ENCODE results near the gene PDGFD.

PDGFD gene

GRCh38 chr11:104041792-104042191 is 122.2 kb downstream of the PDGFD start:
- no peak overlapping the region for H3K4me3 Mint-ChIP-seq
- no peak for ATAC-seq
- no peak for DNase-seq

GRCh38 chr11:104036995-104037394 is 127.0 kb downstream of the PDGFD start:
- Mint-ChIP-seq H3K4me1 (no peaks in the 10 kb centered on the region), H3K27ac (no peak overlapping the region), H3K9me3 (no peaks in the 10 kb centered on the region), H3K36me3 (ENCODE audit: low read depth) (no peaks in the 10 kb centered on the region), H3K27me3 (peaks cover 2% of the 10 kb centered on the region), H3K4me3 (no peak overlapping the region)
- ATAC-seq, result no peak
- no peak for DNase-seq

More at GRCh38 chr11:104041792-104042191, 122.2 kb downstream of the PDGFD start:
- H3K36me3 Mint-ChIP-seq (ENCODE audit: low read depth), result no peaks in the 10 kb centered on the region
- H3K9me3 Mint-ChIP-seq, result no peaks in the 10 kb centered on the region
- H3K27me3 Mint-ChIP-seq, result peaks cover 2% of the 10 kb centered on the region
- no peaks in the 10 kb centered on the region for H3K4me1 Mint-ChIP-seq
- H3K27ac Mint-ChIP-seq, result no peak overlapping the region

- peaks cover 2% of the 10 kb centered on the region for H3K27me3 Mint-ChIP-seq
- H3K4me3 Mint-ChIP-seq, result no peak within 1 kb of the TSS
- peaks cover 3% of the 10 kb centered on the region for H3K9me3 Mint-ChIP-seq
- DNase-seq (no peak), ATAC-seq (no peak)
- no peaks in the 10 kb centered on the region for H3K4me1 Mint-ChIP-seq
- no peak within 1 kb of the TSS for H3K27ac Mint-ChIP-seq
- H3K36me3 Mint-ChIP-seq (ENCODE audit: low read depth), result no peaks in the 10 kb centered on the region
Measured at GRCh38 chr11:104036588-104036987, 127.4 kb downstream of the PDGFD start, which contains the start of gene DDI1. Gene DDI1 (plus strand): TSS chr11:104036640. CDS start chr11:104036823, 183 bp downstream.

- DNase-seq, result no peak
Measured at GRCh38 chr11:104033561-104033960, 130.4 kb downstream of the PDGFD start.

GRCh38 chr11:104033134-104033533 is 130.8 kb downstream of the PDGFD start:
- peaks cover 4% of the 10 kb centered on the region for H3K9me3 Mint-ChIP-seq
- H3K4me3 Mint-ChIP-seq, result no peak overlapping the region
- H3K36me3 Mint-ChIP-seq (ENCODE audit: low read depth), result no peaks in the 10 kb centered on the region
- H3K27me3 Mint-ChIP-seq, result no peaks in the 10 kb centered on the region
- ATAC-seq, result no peak
- H3K4me1 Mint-ChIP-seq, result no peaks in the 10 kb centered on the region
- no peak overlapping the region for H3K27ac Mint-ChIP-seq
- DNase-seq, result no peak

More at GRCh38 chr11:104033561-104033960, 130.4 kb downstream of the PDGFD start:
- no peak for ATAC-seq
- Mint-ChIP-seq H3K27ac (no peak overlapping the region), H3K36me3 (ENCODE audit: low read depth) (no peaks in the 10 kb centered on the region), H3K4me3 (no peak overlapping the region), H3K27me3 (no peaks in the 10 kb centered on the region), H3K9me3 (peaks cover 4% of the 10 kb centered on the region), H3K4me1 (no peaks in the 10 kb centered on the region)

- DNase-seq, result no peak
Measured at GRCh38 chr11:104028476-104029263, 135.3 kb downstream of the PDGFD start.

GRCh38 chr11:104024572-104024971 is 139.4 kb downstream of the PDGFD start:
- Mint-ChIP-seq H3K4me3 (no peak overlapping the region), H3K9me3 (no peaks in the 10 kb centered on the region), H3K36me3 (ENCODE audit: low read depth) (no peaks in the 10 kb centered on the region), H3K4me1 (no peaks in the 10 kb centered on the region), H3K27ac (no peak overlapping the region), H3K27me3 (no peaks in the 10 kb centered on the region)
- ATAC-seq, result no peak
- DNase-seq, result no peak

More at GRCh38 chr11:104028476-104029263, 135.3 kb downstream of the PDGFD start:
- Mint-ChIP-seq H3K27me3 (no peaks in the 10 kb centered on the region), H3K4me1 (no peaks in the 10 kb centered on the region), H3K4me3 (no peak overlapping the region), H3K27ac (no peak overlapping the region), H3K36me3 (ENCODE audit: low read depth) (no peaks in the 10 kb centered on the region), H3K9me3 (peaks cover 4% of the 10 kb centered on the region)
- no peak for ATAC-seq

GRCh38 chr11:104015649-104016415 is 148.1 kb downstream of the PDGFD start:
- no peaks in the 10 kb centered on the region for H3K9me3 Mint-ChIP-seq
- no peaks in the 10 kb centered on the region for H3K27me3 Mint-ChIP-seq
- DNase-seq, result no peak
- ATAC-seq, result no peak
- H3K4me1 Mint-ChIP-seq, result no peaks in the 10 kb centered on the region
- no peak overlapping the region for H3K27ac Mint-ChIP-seq
- no peaks in the 10 kb centered on the region for H3K36me3 Mint-ChIP-seq (ENCODE audit: low read depth)
- H3K4me3 Mint-ChIP-seq, result no peak overlapping the region

GRCh38 chr11:104011044-104011443 is 152.9 kb downstream of the PDGFD start:
- H3K4me1 Mint-ChIP-seq, result no peaks in the 10 kb centered on the region
- no peaks in the 10 kb centered on the region for H3K27me3 Mint-ChIP-seq
- no peaks in the 10 kb centered on the region for H3K9me3 Mint-ChIP-seq
- H3K36me3 Mint-ChIP-seq (ENCODE audit: low read depth), result no peaks in the 10 kb centered on the region
- no peak overlapping the region for H3K4me3 Mint-ChIP-seq
- no peak overlapping the region for H3K27ac Mint-ChIP-seq
- ATAC-seq (no peak), DNase-seq (no peak)

- ATAC-seq (no peak), DNase-seq (no peak)
- Mint-ChIP-seq H3K36me3 (ENCODE audit: low read depth) (no peaks in the 10 kb centered on the region), H3K27me3 (no peaks in the 10 kb centered on the region), H3K9me3 (no peaks in the 10 kb centered on the region), H3K4me3 (no peak overlapping the region), H3K4me1 (no peaks in the 10 kb centered on the region), H3K27ac (no peak overlapping the region)
Measured at GRCh38 chr11:104009744-104010143, 154.2 kb downstream of the PDGFD start.

GRCh38 chr11:104005234-104005855 is 158.6 kb downstream of the PDGFD start:
- DNase-seq, result no peak

GRCh38 chr11:104003491-104003890 is 160.5 kb downstream of the PDGFD start:
- Mint-ChIP-seq H3K4me3 (no peak overlapping the region), H3K9me3 (no peaks in the 10 kb centered on the region), H3K4me1 (no peaks in the 10 kb centered on the region), H3K36me3 (ENCODE audit: low read depth) (no peaks in the 10 kb centered on the region), H3K27ac (no peak overlapping the region), H3K27me3 (no peaks in the 10 kb centered on the region)
- ATAC-seq (no peak), DNase-seq (no peak)

More at GRCh38 chr11:104005234-104005855, 158.6 kb downstream of the PDGFD start:
- no peak overlapping the region for H3K27ac Mint-ChIP-seq
- no peak for ATAC-seq
- no peaks in the 10 kb centered on the region for H3K27me3 Mint-ChIP-seq
- H3K4me1 Mint-ChIP-seq, result no peaks in the 10 kb centered on the region
- H3K4me3 Mint-ChIP-seq, result no peak overlapping the region
- H3K9me3 Mint-ChIP-seq, result no peaks in the 10 kb centered on the region
- no peaks in the 10 kb centered on the region for H3K36me3 Mint-ChIP-seq (ENCODE audit: low read depth)

GRCh38 chr11:104001561-104002056 is 162.3 kb downstream of the PDGFD start:
- Mint-ChIP-seq H3K4me3 (no peak overlapping the region), H3K9me3 (no peaks in the 10 kb centered on the region), H3K4me1 (no peaks in the 10 kb centered on the region), H3K36me3 (ENCODE audit: low read depth) (no peaks in the 10 kb centered on the region), H3K27me3 (no peaks in the 10 kb centered on the region), H3K27ac (no peak overlapping the region)
- DNase-seq (no peak), ATAC-seq (no peak)

- Mint-ChIP-seq H3K36me3 (ENCODE audit: low read depth) (no peaks in the 10 kb centered on the region), H3K9me3 (no peaks in the 10 kb centered on the region), H3K27me3 (no peaks in the 10 kb centered on the region), H3K4me1 (no peaks in the 10 kb centered on the region), H3K27ac (no peak overlapping the region), H3K4me3 (no peak overlapping the region)
- no peak for ATAC-seq
- no peak for DNase-seq
Measured at GRCh38 chr11:104000798-104001197, 163.1 kb downstream of the PDGFD start.

Data from activated naive CD8-positive, alpha-beta T cell treated with anti-CD3 and anti-CD28 coated beads, Interleukin-2, amount 50 U/mL, for 24 hours (primary cell).